Natural killer cell (primary cell): ENCODE measurements around the gene TMIE. TPM values are rescaled to one million over a fixed set of nuclear protein-coding genes. Genes with fewer than 3 reads are reported as not detected.
"Not testable (repeated sequence)": the region's sequence is repeated elsewhere in the genome, so short reads cannot be mapped to it uniquely, and the experiment has no call there.

Experiments
- ATAC-seq, 3 donors: fragments of 150-1000 bp in 2 of 3; fragments of 200-7000 bp in 1 of 3; cut with Tn5 transposase; 1 replicate in 1 of 3; 2 replicates in 2 of 3; pipeline ENCODE4 v1.10.0; 2021; ENCODE audit warnings: mild to moderate bottlenecking in 2 of 3, moderate library complexity in 2 of 3
- DNase-seq, 2 donors: peaks; one replicate each; pipeline versions ENCODE4 v3.0.0 to v3.0.0-alpha.2; 2013 to 2021; ENCODE audit warnings: mixed read lengths in 1 of 2
- H3K27ac ChIP-seq: one replicate; pipeline ENCODE4 v1.5.1; 2013; ENCODE audit warnings: mild to moderate bottlenecking, low read length
- H3K27me3 ChIP-seq: one replicate; pipeline ENCODE4 v1.6.1; 2013; ENCODE audit warnings: low read length; ENCODE audit not compliant: control insufficient read depth, insufficient read depth
- H3K36me3 ChIP-seq: one replicate; pipeline ENCODE4 v1.6.1; 2013; ENCODE audit warnings: low read length; ENCODE audit not compliant: control insufficient read depth, insufficient read depth
- H3K4me1 ChIP-seq: one replicate; pipeline ENCODE4 v1.6.1; 2013; ENCODE audit warnings: low read length; ENCODE audit not compliant: control insufficient read depth, insufficient read depth
- H3K4me3 ChIP-seq: one replicate; pipeline ENCODE4 v1.5.1; 2013; ENCODE audit warnings: low read length
- H3K9me3 ChIP-seq: one replicate; pipeline ENCODE4 v1.6.1; 2013; ENCODE audit warnings: low read length; ENCODE audit not compliant: control insufficient read depth, insufficient read depth
- H3K27ac Mint-ChIP-seq, 2 donors: one replicate each; pipeline ENCODE4 v1.8.0; 2022; ENCODE audit warnings: mild to moderate bottlenecking in 2 of 2, mixed read lengths in 2 of 2, moderate library complexity in 1 of 2
- H3K27me3 Mint-ChIP-seq, 2 donors: one replicate each; pipeline ENCODE4 v1.8.0; 2022; ENCODE audit warnings: low read depth in 2 of 2, mixed read lengths in 2 of 2
- H3K36me3 Mint-ChIP-seq: one replicate; pipeline ENCODE4 v1.8.0; 2022; ENCODE audit warnings: mixed read lengths
- H3K4me1 Mint-ChIP-seq, 2 donors: one replicate each; pipeline ENCODE4 v1.8.0; 2022; ENCODE audit warnings: mixed read lengths in 2 of 2
- H3K4me3 Mint-ChIP-seq: one replicate; pipeline ENCODE4 v1.8.0; 2022; ENCODE audit warnings: mild to moderate bottlenecking, moderate library complexity, mixed read lengths
- H3K9me3 Mint-ChIP-seq, 2 donors: one replicate each; pipeline ENCODE4 v1.8.0; 2022; ENCODE audit warnings: mixed read lengths in 2 of 2
- WGBS: methylation state at CpG from one replicate; pipeline ENCODE4 v1.1.7; 2013; ENCODE audit warnings: missing lambda C conversion rate; ENCODE audit not compliant: insufficient coverage; 5-methylcytosine and 5-hydroxymethylcytosine counted together
- intact Hi-C: fragments of 100-400 bp; cut with micrococcal nuclease; formaldehyde crosslinking; loops from one replicate; pipeline ENCODE4 v1.14.2; 2022
- total RNA-seq, 4 donors: library from RNA; stranded (reverse); fragments of 120-200 nt in 1 of 4; gene quantifications; one replicate each; pipeline versions ENCODE4 v1.2.3 to v1.2.4, GENCODE V29; 2013 to 2022
- TF ChIP-seq, protein P1 (sequence below): fragments of 200-600 bp; IDR thresholded peaks from one replicate; pipeline ENCODE4 v1.8.0; 2022; ENCODE audit warnings: antibody characterized with exemption

Gene TMIE
- total RNA-seq, 3 donors from 2014 or later (not counting 1 experiment from before 2014, with no cell fraction given) = not detected

GRCh38 chr3:46702246-46703012 is 1.2 kb downstream of the TMIE start:
- Histone ChIP-seq H3K9me3 (no peaks in the 10 kb centered on the region), H3K27me3 (peaks cover 7% of the 10 kb centered on the region), H3K36me3 (no peaks in the 10 kb centered on the region), H3K4me1 (peaks cover 4% of the 10 kb centered on the region), H3K4me3 (no peak overlapping the region), H3K27ac (no peak overlapping the region)
- WGBS = 85% methylated on average over 3 of the region's 4 CpGs
- Mint-ChIP-seq H3K9me3 (no peaks in the 10 kb centered on the region), H3K36me3 (no peaks in the 10 kb centered on the region), H3K27ac (no peak overlapping the region), H3K4me3 (no peak overlapping the region), H3K4me1 (peaks cover 0 to 8% of the 10 kb centered on the region in 2 donors), H3K27me3 (peaks cover 8 to 16% of the 10 kb centered on the region in 2 donors)
- intact Hi-C loops = no loop called here
- ATAC-seq (no peak), DNase-seq (no peak)
- TF ChIP-seq, protein P1, sequence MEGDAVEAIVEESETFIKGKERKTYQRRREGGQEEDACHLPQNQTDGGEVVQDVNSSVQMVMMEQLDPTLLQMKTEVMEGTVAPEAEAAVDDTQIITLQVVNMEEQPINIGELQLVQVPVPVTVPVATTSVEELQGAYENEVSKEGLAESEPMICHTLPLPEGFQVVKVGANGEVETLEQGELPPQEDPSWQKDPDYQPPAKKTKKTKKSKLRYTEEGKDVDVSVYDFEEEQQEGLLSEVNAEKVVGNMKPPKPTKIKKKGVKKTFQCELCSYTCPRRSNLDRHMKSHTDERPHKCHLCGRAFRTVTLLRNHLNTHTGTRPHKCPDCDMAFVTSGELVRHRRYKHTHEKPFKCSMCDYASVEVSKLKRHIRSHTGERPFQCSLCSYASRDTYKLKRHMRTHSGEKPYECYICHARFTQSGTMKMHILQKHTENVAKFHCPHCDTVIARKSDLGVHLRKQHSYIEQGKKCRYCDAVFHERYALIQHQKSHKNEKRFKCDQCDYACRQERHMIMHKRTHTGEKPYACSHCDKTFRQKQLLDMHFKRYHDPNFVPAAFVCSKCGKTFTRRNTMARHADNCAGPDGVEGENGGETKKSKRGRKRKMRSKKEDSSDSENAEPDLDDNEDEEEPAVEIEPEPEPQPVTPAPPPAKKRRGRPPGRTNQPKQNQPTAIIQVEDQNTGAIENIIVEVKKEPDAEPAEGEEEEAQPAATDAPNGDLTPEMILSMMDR = no peak

DNA sequence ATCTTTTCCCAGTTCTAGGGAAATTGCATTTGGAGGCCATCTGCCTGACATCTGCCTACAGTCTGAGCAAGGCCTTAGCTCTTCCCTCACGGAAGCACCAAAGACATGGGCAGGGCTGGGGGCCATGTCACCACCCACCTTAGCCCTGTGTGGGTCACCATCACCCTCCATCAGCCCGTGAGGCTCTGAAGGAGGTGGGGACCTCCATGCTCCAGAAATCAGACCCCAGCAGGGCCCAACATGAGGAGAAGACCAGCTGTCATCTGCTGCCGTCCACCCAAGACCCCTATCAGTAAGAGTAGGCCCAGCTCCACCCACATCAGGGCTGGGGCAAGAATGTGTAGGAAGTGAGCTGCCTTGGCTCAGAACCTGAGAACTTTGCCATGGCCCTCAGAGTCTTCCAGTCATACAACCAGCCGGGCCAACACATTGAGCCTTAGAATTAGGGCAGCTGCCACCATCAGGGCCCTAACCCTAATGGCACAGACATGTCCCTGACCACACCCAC is 1.9 kb downstream of the TMIE start:
- TF ChIP-seq, protein P1 = no peak
- no peak for DNase-seq
- Mint-ChIP-seq H3K9me3 (no peaks in the 10 kb centered on the region), H3K36me3 (no peaks in the 10 kb centered on the region), H3K27me3 (peaks cover 8 to 16% of the 10 kb centered on the region in 2 donors), H3K4me3 (no peak overlapping the region), H3K4me1 (peaks cover 0 to 8% of the 10 kb centered on the region in 2 donors), H3K27ac (no peak overlapping the region)
- no peak overlapping the region for H3K27ac ChIP-seq
- no peaks in the 10 kb centered on the region for H3K36me3 ChIP-seq
- H3K9me3 ChIP-seq = no peaks in the 10 kb centered on the region
- WGBS = 84% methylated on average over 3 of the region's 4 CpGs
- intact Hi-C loops = no loop called here
- peaks cover 4% of the 10 kb centered on the region for H3K4me1 ChIP-seq
- H3K4me3 ChIP-seq = no peak overlapping the region
- no peak for ATAC-seq
- peaks cover 7% of the 10 kb centered on the region for H3K27me3 ChIP-seq

DNA sequence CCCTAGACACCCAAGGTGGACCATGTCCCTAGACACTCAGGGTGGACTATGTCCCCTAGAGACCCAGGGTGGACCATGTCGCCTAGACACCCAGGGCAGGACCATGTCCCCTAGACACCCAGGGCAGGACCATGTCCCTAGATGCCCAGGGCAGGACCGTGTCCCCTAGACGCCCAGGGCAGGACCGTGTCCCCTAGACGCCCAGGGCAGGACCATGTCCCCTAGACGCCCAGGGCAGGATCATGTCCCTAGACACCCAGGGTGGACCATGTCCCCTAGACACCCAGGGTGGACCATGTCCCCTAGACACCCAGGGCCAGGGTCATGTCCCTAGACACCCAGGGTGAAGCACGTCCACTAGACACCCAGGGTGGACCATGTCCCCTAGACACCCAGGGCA is 3.2 kb downstream of the TMIE start:
- 56% methylated on average over 7 of the region's 7 CpGs for WGBS
- H3K36me3 ChIP-seq, H3K9me3 Mint-ChIP-seq, H3K36me3 Mint-ChIP-seq, H3K27ac Mint-ChIP-seq, H3K27ac ChIP-seq, H3K4me1 ChIP-seq, H3K4me1 Mint-ChIP-seq, ATAC-seq, H3K4me3 ChIP-seq, DNase-seq, H3K9me3 ChIP-seq, H3K27me3 ChIP-seq, H3K4me3 Mint-ChIP-seq: not testable (repeated sequence)
- H3K27me3 Mint-ChIP-seq = peaks cover 8 to 16% of the 10 kb centered on the region in 2 donors
- intact Hi-C loops = loop anchor here (2.0 kb wide), 1 partner anchor 620 kb away; no protein-coding TSS in a partner anchor

DNA sequence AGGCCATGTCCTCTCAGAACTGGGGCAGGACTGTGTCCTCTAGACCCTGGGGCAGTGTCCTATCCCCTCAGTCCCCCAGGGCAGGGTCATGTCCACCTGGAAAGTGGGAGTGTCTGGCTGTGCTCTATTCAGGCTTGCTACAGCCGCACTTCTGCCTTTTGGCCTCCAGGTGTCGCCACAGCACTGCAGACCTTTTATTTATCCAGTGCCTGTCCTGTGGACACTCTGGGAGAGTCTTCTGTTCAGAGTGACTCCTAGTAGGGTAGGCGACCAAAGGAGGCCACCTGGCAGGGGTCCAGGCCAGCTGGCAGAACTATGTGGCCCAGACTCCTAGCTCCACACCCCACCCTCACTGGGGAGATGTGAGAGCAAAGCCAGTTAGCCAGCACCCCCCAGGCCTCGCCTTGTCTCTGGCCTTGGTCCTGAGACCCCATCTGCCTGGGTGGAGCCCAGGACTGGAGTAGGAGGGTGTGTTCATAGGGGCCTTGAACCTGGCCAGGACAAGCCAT is 3.9 kb downstream of the TMIE start:
- peaks cover 2% of the 10 kb centered on the region for H3K4me1 ChIP-seq
- H3K36me3 Mint-ChIP-seq = no peaks in the 10 kb centered on the region
- TF ChIP-seq, protein P1 = peak; percentile 97
- DNase-seq = peak; percentile 65 to 83
- H3K27ac ChIP-seq = no peak overlapping the region
- no peak overlapping the region for H3K27ac Mint-ChIP-seq
- no peak overlapping the region for H3K4me3 ChIP-seq
- no peaks in the 10 kb centered on the region for H3K36me3 ChIP-seq
- H3K9me3 ChIP-seq = no peaks in the 10 kb centered on the region
- no peak overlapping the region for H3K4me3 Mint-ChIP-seq
- peaks cover 7% of the 10 kb centered on the region for H3K27me3 ChIP-seq
- no peaks in the 10 kb centered on the region for H3K9me3 Mint-ChIP-seq
- H3K4me1 Mint-ChIP-seq = peaks cover 0 to 8% of the 10 kb centered on the region in 2 donors
- 0% methylated on average over 3 of the region's 4 CpGs for WGBS
- ATAC-seq = peak; percentile 73 to 97 (median 92)
- intact Hi-C loops = loop anchor here (1.0 to 2.0 kb wide), 4 partner anchors 190 to 771 kb away; no protein-coding TSS in a partner anchor
- H3K27me3 Mint-ChIP-seq = peaks cover 8 to 16% of the 10 kb centered on the region in 2 donors
